Vagina (tissue), 2 donors: Measurements from ENCODE around the gene ABR.

ENCODE experiments used
- POLR2A ChIP-seq, 2 donors: fragments of 450-650 bp; IDR thresholded peaks; one replicate each; pipeline ENCODE4 v1.6.1; 2017; ENCODE audit warnings: antibody characterized with exemption in 2 of 2, mild to moderate bottlenecking in 2 of 2, moderate library complexity in 2 of 2
- TF ChIP-seq, protein P1 (sequence below), 3 experiments: fragments of 450-650 bp in 2 of 3; fragments of 200-600 bp in 1 of 3; sonication (generic) in 1 of 3; IDR thresholded peaks; one replicate each; pipeline ENCODE4 v1.5.1; 2017 to 2019; ENCODE audit warnings: antibody characterized with exemption in 3 of 3, mild to moderate bottlenecking in 2 of 3, moderate library complexity in 2 of 3

- TF ChIP-seq POLR2A (IDR thresholded peaks at IDR 0.05): no peak
- TF ChIP-seq, protein P1, sequence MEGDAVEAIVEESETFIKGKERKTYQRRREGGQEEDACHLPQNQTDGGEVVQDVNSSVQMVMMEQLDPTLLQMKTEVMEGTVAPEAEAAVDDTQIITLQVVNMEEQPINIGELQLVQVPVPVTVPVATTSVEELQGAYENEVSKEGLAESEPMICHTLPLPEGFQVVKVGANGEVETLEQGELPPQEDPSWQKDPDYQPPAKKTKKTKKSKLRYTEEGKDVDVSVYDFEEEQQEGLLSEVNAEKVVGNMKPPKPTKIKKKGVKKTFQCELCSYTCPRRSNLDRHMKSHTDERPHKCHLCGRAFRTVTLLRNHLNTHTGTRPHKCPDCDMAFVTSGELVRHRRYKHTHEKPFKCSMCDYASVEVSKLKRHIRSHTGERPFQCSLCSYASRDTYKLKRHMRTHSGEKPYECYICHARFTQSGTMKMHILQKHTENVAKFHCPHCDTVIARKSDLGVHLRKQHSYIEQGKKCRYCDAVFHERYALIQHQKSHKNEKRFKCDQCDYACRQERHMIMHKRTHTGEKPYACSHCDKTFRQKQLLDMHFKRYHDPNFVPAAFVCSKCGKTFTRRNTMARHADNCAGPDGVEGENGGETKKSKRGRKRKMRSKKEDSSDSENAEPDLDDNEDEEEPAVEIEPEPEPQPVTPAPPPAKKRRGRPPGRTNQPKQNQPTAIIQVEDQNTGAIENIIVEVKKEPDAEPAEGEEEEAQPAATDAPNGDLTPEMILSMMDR (IDR thresholded peaks at IDR 0.05): no peak
These were observed 138.0 kb downstream of the ABR start for GRCh38 chr17:1041746-1042145.
